HFFc6 (cell line): Measurements from ENCODE around the gene FNDC3B. TPM values are rescaled to one million over a fixed set of nuclear protein-coding genes. Genes with fewer than 3 reads are reported as not detected.

Experiments
- DNase-seq: peaks from one replicate; pipeline ENCODE4 v3.0.0-alpha.2; 2018
- H3K27ac Mint-ChIP-seq: 2 replicates; pipeline ENCODE4 v1.8.0; 2020; ENCODE audit warnings: mild to moderate bottlenecking, mixed read lengths
- H3K27me3 Mint-ChIP-seq: 2 replicates; pipeline ENCODE4 v1.8.0; 2021; ENCODE audit warnings: mild to moderate bottlenecking, moderate library complexity, mixed read lengths; ENCODE audit not compliant: insufficient read depth
- H3K36me3 Mint-ChIP-seq: 2 replicates; pipeline ENCODE4 v1.8.0; 2021; ENCODE audit warnings: low read depth, mixed read lengths
- H3K4me1 Mint-ChIP-seq: 2 replicates; pipeline ENCODE4 v1.8.0; 2020; ENCODE audit warnings: low read depth, mixed read lengths
- H3K4me3 Mint-ChIP-seq: 2 replicates; pipeline ENCODE4 v1.8.0; 2020; ENCODE audit warnings: mild to moderate bottlenecking, moderate library complexity, mixed read lengths
- H3K9me3 Mint-ChIP-seq: 2 replicates; pipeline ENCODE4 v1.8.0; 2020; ENCODE audit warnings: mild to moderate bottlenecking, mixed read lengths
- CTCF ChIP-seq: fragments of 200-600 bp; sonication (generic); IDR thresholded peaks from 2 replicates; pipeline ENCODE4 v1.5.0; 2021; ENCODE audit warnings: antibody characterized with exemption, mild to moderate bottlenecking
- total RNA-seq, 6 experiments: library from RNA; stranded (reverse); fragmentation: NEBNext Ultra II Directional; extraction: Animal tissue kit (Norgen Biotek cat#: 25700); gene quantifications; 2 replicates in 1 of 6; 3 replicates in 5 of 6; pipeline ENCODE4 v1.2.3, GENCODE V29; 2021

The FNDC3B gene
- total RNA-seq, 6 experiments from 2014 or later, result 133 to 192 (median 155) TPM

GRCh38 chr3:172051310-172051956 lies 12.1 kb downstream of the FNDC3B start:
- peaks cover 51% of the 10 kb centered on the region for H3K4me1 Mint-ChIP-seq

GRCh38 chr3:172051957-172052354 lies 12.6 kb downstream of the FNDC3B start:
- DNase-seq, result no peak
- no peak overlapping the region for H3K4me3 Mint-ChIP-seq
- H3K27ac Mint-ChIP-seq, result no peak overlapping the region
- no peaks in the 10 kb centered on the region for H3K9me3 Mint-ChIP-seq
- H3K36me3 Mint-ChIP-seq, result peaks cover 56% of the 10 kb centered on the region
- TF ChIP-seq CTCF, result no peak
- H3K4me1 Mint-ChIP-seq, result peaks cover 51% of the 10 kb centered on the region
- no peaks in the 10 kb centered on the region; the same call in 1 of the 2 replicates for H3K27me3 Mint-ChIP-seq

More at GRCh38 chr3:172051310-172051956, 12.1 kb downstream of the FNDC3B start:
- Mint-ChIP-seq H3K36me3 (peaks cover 52% of the 10 kb centered on the region), H3K4me3 (no peak overlapping the region), H3K9me3 (no peaks in the 10 kb centered on the region), H3K27ac (no peak overlapping the region), H3K27me3 (no peaks in the 10 kb centered on the region; the same call in 1 of the 2 replicates)
- TF ChIP-seq CTCF, result no peak
- no peak for DNase-seq

GRCh38 chr3:172052405-172052804 lies 13.0 kb downstream of the FNDC3B start:
- Mint-ChIP-seq H3K9me3 (no peaks in the 10 kb centered on the region), H3K36me3 (peaks cover 60% of the 10 kb centered on the region), H3K27me3 (no peaks in the 10 kb centered on the region; the same call in 1 of the 2 replicates), H3K4me3 (no peak overlapping the region; the same call in 1 of the 2 replicates), H3K4me1 (peaks cover 55% of the 10 kb centered on the region), H3K27ac (peak overlapping the region; percentile 28; the same call in 1 of the 2 replicates)
- no peak for TF ChIP-seq CTCF
- DNase-seq, result no peak

- H3K4me3 Mint-ChIP-seq, result no peak overlapping the region
- peak overlapping the region; percentile 36; the same call in 1 of the 2 replicates for H3K27ac Mint-ChIP-seq
- no peak for DNase-seq
- no peaks in the 10 kb centered on the region; the same call in 1 of the 2 replicates for H3K27me3 Mint-ChIP-seq
- TF ChIP-seq CTCF, result no peak
- no peaks in the 10 kb centered on the region for H3K9me3 Mint-ChIP-seq
- H3K36me3 Mint-ChIP-seq, result peaks cover 58% of the 10 kb centered on the region
- H3K4me1 Mint-ChIP-seq, result peaks cover 59% of the 10 kb centered on the region
Observed at GRCh38 chr3:172054115-172054764, 14.9 kb downstream of the FNDC3B start.

GRCh38 chr3:172056416-172056815 lies 17.0 kb downstream of the FNDC3B start:
- no peak for TF ChIP-seq CTCF
- H3K4me3 Mint-ChIP-seq, result 0 out of 2 replicates have a peak overlapping the region, but pooled peaks have one; percentile 0
- H3K36me3 Mint-ChIP-seq, result peaks cover 42% of the 10 kb centered on the region
- DNase-seq, result no peak
- no peaks in the 10 kb centered on the region for H3K9me3 Mint-ChIP-seq
- H3K27ac Mint-ChIP-seq, result peak overlapping the region; percentile 60
- no peaks in the 10 kb centered on the region; the same call in 1 of the 2 replicates for H3K27me3 Mint-ChIP-seq
- H3K4me1 Mint-ChIP-seq, result peaks cover 72% of the 10 kb centered on the region
